ENCODE measurements around the gene MEGF11.

MEGF11 gene

GRCh38 chr15:66078196-66078928, 175.2 kb downstream of the MEGF11 start:
- Mint-ChIP-seq H3K27ac (no peak overlapping the region), H3K9me3 (no peaks in the 10 kb centered on the region), H3K4me1 (no peaks in the 10 kb centered on the region), H3K4me3 (no peak overlapping the region), H3K27me3 (peaks cover 43% of the 10 kb centered on the region), H3K36me3 (no peaks in the 10 kb centered on the region)
- DNase-seq: no peak
- CTCF ChIA-PET: no interaction called here

DNA sequence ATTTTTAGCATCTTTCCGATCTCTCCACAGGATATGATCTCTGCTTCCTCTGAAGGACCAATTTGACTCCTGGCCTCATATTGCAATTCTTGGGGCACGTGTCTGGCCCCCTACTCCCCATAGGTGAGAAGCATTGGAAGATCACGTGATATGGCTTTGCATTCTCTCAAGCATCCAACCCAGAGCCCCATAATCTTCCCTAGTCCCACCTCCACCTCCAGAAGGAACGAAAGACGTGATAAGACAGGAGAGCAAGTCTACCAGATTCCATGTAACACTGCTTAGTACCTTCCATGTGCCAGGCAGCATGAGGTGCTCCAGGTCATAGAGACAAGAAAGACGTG, 176.3 kb downstream of the MEGF11 start:
- Mint-ChIP-seq H3K4me1 (no peaks in the 10 kb centered on the region), H3K27ac (no peak overlapping the region), H3K36me3 (no peaks in the 10 kb centered on the region), H3K27me3 (peaks cover 41% of the 10 kb centered on the region), H3K9me3 (no peaks in the 10 kb centered on the region), H3K4me3 (no peak overlapping the region)
- DNase-seq: no peak
- CTCF ChIA-PET: no interaction called here

- Mint-ChIP-seq H3K36me3 (no peaks in the 10 kb centered on the region), H3K27ac (no peak overlapping the region), H3K4me3 (no peak overlapping the region), H3K4me1 (no peaks in the 10 kb centered on the region), H3K9me3 (no peaks in the 10 kb centered on the region), H3K27me3 (peaks cover 42% of the 10 kb centered on the region)
- DNase-seq: no peak
- CTCF ChIA-PET: no interaction called here
Measured at GRCh38 chr15:66076591-66077319, 176.8 kb downstream of the MEGF11 start.

- H3K27ac Mint-ChIP-seq: no peak overlapping the region
- no peaks in the 10 kb centered on the region for H3K4me1 Mint-ChIP-seq
- no peak overlapping the region for H3K4me3 Mint-ChIP-seq
- peaks cover 40% of the 10 kb centered on the region for H3K27me3 Mint-ChIP-seq
- H3K9me3 Mint-ChIP-seq: no peaks in the 10 kb centered on the region
- CTCF ChIA-PET: no interaction called here
- no peaks in the 10 kb centered on the region for H3K36me3 Mint-ChIP-seq
- no peak for DNase-seq
Measured at GRCh38 chr15:66075947-66076346, 177.6 kb downstream of the MEGF11 start.

DNA sequence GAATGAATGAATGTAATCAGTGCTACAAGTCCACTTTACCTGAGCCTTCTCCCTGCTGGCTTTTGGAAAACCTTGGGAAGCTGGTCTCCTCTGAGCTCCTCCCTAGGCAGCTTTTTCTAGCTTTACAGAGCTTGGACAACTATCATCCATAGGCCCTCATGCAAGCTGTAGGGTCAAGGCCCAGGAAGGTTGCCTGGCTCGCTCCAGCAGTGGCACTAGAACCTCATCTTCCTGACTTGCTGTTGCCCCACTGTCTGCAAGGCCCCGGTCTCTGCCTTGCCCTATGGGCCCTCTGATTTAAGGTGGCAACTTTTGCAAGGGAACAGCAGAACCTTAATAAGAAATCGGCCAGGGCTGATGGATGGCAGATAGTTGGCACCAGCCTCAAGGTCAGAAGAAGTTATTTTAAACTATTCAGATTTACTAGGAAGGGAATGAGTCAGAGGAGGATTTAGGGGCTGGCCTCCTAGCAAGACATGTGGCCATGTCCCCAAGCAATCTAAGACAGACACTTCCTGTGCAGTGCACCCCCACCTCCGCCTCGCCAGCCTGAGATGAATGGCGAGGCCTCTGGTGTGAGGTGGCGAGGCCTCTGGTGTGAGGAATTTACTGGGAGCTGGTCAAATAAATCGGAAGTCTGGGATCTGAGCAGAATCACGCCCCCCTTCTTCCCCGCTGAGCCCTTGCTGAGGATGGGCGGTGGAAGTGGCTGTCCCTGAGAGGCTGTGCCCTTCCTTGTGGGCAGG, 180.8 kb downstream of the MEGF11 start:
- Mint-ChIP-seq H3K9me3 (no peaks in the 10 kb centered on the region), H3K27ac (no peak overlapping the region), H3K4me1 (no peaks in the 10 kb centered on the region), H3K27me3 (peaks cover 26% of the 10 kb centered on the region), H3K36me3 (no peaks in the 10 kb centered on the region), H3K4me3 (no peak overlapping the region)
- no peak for DNase-seq
- CTCF ChIA-PET: no interaction called here

DNA sequence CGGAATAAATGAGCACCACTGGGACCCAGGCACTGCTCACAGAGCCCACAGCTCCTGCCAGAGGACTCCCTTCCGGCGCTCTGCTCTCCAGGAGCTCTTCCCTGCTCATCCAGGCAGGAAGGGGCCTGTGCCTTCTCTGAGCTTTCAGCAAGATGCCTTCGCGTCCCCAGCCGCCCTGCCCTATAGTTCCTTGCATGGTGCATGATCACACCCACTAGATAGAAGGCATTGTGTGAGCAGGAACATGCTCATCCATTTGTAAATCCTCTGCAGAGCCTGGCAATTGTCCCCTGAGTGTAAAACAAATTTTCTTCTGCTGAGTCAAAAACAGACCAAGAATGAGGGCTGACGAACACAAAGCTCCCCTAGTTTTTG, 181.6 kb downstream of the MEGF11 start:
- no peaks in the 10 kb centered on the region for H3K4me1 Mint-ChIP-seq
- H3K9me3 Mint-ChIP-seq: no peaks in the 10 kb centered on the region
- CTCF ChIA-PET: no interaction called here
- no peak overlapping the region for H3K27ac Mint-ChIP-seq
- no peaks in the 10 kb centered on the region for H3K36me3 Mint-ChIP-seq
- DNase-seq: no peak
- no peak overlapping the region for H3K4me3 Mint-ChIP-seq
- peaks cover 19% of the 10 kb centered on the region for H3K27me3 Mint-ChIP-seq

- CTCF ChIA-PET: no interaction called here
- no peaks in the 10 kb centered on the region for H3K36me3 Mint-ChIP-seq
- no peaks in the 10 kb centered on the region for H3K4me1 Mint-ChIP-seq
- H3K27me3 Mint-ChIP-seq: peaks cover 14% of the 10 kb centered on the region
- no peaks in the 10 kb centered on the region for H3K9me3 Mint-ChIP-seq
- H3K27ac Mint-ChIP-seq: no peak overlapping the region
- H3K4me3 Mint-ChIP-seq: no peak overlapping the region
- no peak for DNase-seq
Measured at GRCh38 chr15:66071160-66071920, 182.2 kb downstream of the MEGF11 start.

DNA sequence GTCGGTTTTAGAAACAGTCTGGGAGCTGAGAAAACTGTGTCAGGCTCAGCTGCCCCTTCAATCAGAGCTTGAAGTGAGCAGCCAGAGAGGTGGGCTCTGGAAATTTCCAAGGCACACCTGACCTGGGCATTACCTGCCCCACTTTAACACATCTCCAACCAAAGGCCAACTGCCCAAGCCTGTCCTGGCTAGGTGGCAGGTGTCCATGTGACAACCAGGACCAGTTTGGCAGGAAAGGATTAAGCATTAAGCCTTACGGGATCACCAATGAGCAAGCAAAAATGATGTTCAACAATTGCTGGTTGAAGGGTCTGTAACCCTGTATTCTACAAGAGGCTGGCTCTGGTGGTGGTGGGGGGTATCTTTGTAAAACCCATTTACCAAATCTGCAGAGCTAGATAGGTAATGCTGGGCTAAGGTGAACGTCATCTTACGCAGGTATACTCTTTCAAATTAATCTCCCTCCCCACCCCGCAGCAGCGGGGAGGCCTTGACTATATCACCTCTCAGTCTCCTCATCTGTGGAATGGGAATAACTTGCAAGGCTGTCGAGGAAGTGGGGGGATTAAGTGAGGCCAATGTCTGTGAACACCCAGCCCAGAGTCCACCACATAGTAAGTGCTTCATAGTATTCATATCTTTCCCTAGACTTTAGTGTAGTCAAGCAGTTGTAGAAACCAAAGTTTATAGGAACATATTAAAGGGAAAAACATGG, 183.2 kb downstream of the MEGF11 start:
- Mint-ChIP-seq H3K27me3 (peaks cover 14% of the 10 kb centered on the region), H3K27ac (no peak overlapping the region), H3K36me3 (no peaks in the 10 kb centered on the region), H3K4me3 (no peak overlapping the region), H3K9me3 (no peaks in the 10 kb centered on the region), H3K4me1 (no peaks in the 10 kb centered on the region)
- DNase-seq: no peak
- CTCF ChIA-PET: no interaction called here

DNA sequence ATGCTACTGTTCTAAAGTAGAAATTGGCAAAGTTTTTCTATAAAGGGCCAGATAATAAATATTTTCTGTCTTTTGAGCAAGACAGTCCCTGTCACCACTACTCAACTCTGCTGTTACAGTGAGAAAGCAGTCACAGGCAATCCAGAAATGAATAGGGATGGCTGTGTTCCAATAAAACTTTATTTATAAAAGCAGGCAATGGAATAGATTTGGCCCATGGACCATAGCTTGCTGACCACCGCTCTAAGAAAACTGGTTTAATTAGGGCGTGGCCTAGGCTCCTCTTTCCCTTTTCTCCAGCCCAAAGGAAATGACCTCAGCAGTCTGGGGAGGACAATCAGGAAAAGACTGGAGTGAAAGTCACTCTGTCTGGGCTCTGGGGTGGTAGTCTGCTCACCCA, 183.8 kb downstream of the MEGF11 start:
- H3K4me3 Mint-ChIP-seq: no peak overlapping the region
- no peaks in the 10 kb centered on the region for H3K36me3 Mint-ChIP-seq
- DNase-seq: no peak
- peaks cover 14% of the 10 kb centered on the region for H3K27me3 Mint-ChIP-seq
- no peak overlapping the region for H3K27ac Mint-ChIP-seq
- no peaks in the 10 kb centered on the region for H3K4me1 Mint-ChIP-seq
- H3K9me3 Mint-ChIP-seq: no peaks in the 10 kb centered on the region
- CTCF ChIA-PET: no interaction called here

DNA sequence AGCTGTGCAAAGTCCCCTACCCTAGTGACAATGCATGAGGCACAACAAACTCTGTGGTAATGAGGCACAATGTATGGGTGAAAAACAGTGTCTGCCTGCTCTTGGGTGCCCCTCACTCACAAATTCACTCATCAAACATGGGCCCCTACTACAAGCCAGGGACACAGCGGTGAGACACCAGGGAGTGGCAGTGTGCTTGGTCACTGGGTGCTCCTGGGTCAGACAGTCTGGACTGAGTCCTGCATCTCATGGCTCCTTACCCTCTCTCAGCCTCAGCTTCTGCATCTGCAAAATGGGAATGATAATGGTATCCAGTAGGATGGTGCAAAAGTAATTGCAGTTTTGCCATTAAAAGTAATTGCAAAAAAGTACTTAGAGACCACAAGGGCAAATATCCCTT, 184.7 kb downstream of the MEGF11 start:
- CTCF ChIA-PET: no interaction called here
- peaks cover 20% of the 10 kb centered on the region for H3K27me3 Mint-ChIP-seq
- no peaks in the 10 kb centered on the region for H3K36me3 Mint-ChIP-seq
- no peak for DNase-seq
- no peaks in the 10 kb centered on the region for H3K4me1 Mint-ChIP-seq
- H3K27ac Mint-ChIP-seq: no peak overlapping the region
- H3K4me3 Mint-ChIP-seq: no peak overlapping the region
- no peaks in the 10 kb centered on the region for H3K9me3 Mint-ChIP-seq

GRCh38 chr15:66067687-66068086, 185.9 kb downstream of the MEGF11 start:
- peaks cover 21% of the 10 kb centered on the region for H3K27me3 Mint-ChIP-seq
- no peak for DNase-seq
- no peak overlapping the region for H3K27ac Mint-ChIP-seq
- H3K9me3 Mint-ChIP-seq: no peaks in the 10 kb centered on the region
- H3K4me3 Mint-ChIP-seq: no peak overlapping the region
- CTCF ChIA-PET: no interaction called here
- no peaks in the 10 kb centered on the region for H3K4me1 Mint-ChIP-seq
- H3K36me3 Mint-ChIP-seq: no peaks in the 10 kb centered on the region

- no peak for DNase-seq
- Mint-ChIP-seq H3K9me3 (no peaks in the 10 kb centered on the region), H3K36me3 (no peaks in the 10 kb centered on the region), H3K4me3 (no peak overlapping the region), H3K27ac (no peak overlapping the region), H3K4me1 (no peaks in the 10 kb centered on the region), H3K27me3 (peaks cover 18% of the 10 kb centered on the region)
- CTCF ChIA-PET: no interaction called here
Measured at GRCh38 chr15:66066481-66066880, 187.1 kb downstream of the MEGF11 start.

DNA sequence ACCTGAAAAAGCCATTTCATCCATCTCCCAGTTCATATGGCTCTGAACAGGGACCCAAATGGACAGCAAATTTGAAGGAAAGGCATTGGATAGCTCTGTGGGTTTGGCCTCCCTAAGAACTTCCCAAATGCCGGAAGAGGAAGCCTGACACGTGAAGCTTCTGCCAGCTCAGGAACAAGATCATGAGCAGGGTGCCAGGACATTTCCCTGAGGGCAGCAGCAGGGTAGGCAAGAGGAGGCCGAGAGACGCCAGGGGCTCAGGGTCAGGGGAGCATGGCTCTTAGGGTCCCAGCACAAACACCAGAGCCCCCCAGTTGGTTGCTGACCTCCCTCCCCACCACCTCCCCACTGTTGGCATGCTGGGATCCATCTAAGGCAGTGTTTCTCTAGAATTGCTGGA, 187.5 kb downstream of the MEGF11 start:
- Mint-ChIP-seq H3K36me3 (no peaks in the 10 kb centered on the region), H3K4me1 (no peaks in the 10 kb centered on the region), H3K27me3 (peaks cover 23% of the 10 kb centered on the region), H3K4me3 (no peak overlapping the region), H3K9me3 (no peaks in the 10 kb centered on the region), H3K27ac (no peak overlapping the region)
- CTCF ChIA-PET: no interaction called here
- DNase-seq: no peak

DNA sequence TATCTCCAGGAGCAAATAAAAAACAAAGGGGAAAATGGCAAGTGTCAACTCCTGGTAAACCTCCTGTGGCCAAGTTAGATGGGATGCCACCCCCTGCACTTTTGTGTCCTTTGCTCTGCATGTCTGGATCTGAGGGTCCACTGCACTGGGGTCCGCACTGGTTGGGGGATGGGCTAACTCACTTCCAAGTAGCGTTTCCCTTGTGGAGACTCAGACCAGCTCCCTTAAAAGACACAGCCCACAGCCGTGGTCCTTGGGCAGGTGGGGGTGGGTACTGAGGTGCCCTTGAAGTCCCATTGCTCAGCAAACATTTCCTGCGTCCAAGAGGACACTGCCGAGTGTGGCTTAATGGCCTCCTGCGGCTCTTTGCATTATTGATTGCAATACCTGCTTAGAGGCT, 188.2 kb downstream of the MEGF11 start:
- H3K36me3 Mint-ChIP-seq: no peaks in the 10 kb centered on the region
- no peak overlapping the region for H3K4me3 Mint-ChIP-seq
- no peak for DNase-seq
- H3K27ac Mint-ChIP-seq: no peak overlapping the region
- CTCF ChIA-PET: no interaction called here
- H3K27me3 Mint-ChIP-seq: peaks cover 30% of the 10 kb centered on the region
- no peaks in the 10 kb centered on the region for H3K9me3 Mint-ChIP-seq
- no peaks in the 10 kb centered on the region for H3K4me1 Mint-ChIP-seq
